ENCODE measurements around the gene DNAJC4. TPM values are rescaled to one million over a fixed set of nuclear protein-coding genes. Genes with fewer than 3 reads are reported as not detected.
A peak's percentile ranks its signal among the peaks of the same experiment; 100 is the strongest.

The DNAJC4 gene
- total and polyA plus RNA-seq, 5 donors: 46.3 to 95.7 (median 51.8) TPM

GRCh38 chr11:64269540-64270220 is 39.3 kb downstream of the DNAJC4 start:
- WGBS: under 1% methylated on average over 58 of the region's 58 CpGs
- Histone ChIP-seq H3K27ac (ENCODE audit: low read length) (peak overlapping the region; percentile 99), H3K4me3 (ENCODE audit: low read length) (peak overlapping the region; percentile 69), H3K27me3 (ENCODE audit: control insufficient read depth, insufficient read depth) (no peaks in the 10 kb centered on the region), H3K4me1 (ENCODE audit: control insufficient read depth, insufficient read depth, low read length) (no peaks in the 10 kb centered on the region), H3K9me3 (ENCODE audit: control insufficient read depth, low read length) (no peaks in the 10 kb centered on the region)
- intact Hi-C loops (cut with DNase I): no loop called here
- DNase-seq: peak; percentile 97 to 99 (median 99)
- peak; percentile 87 to 92 for ATAC-seq

- Histone ChIP-seq H3K4me3 (ENCODE audit: low read length) (no peak overlapping the region), H3K27me3 (ENCODE audit: control insufficient read depth, insufficient read depth) (no peaks in the 10 kb centered on the region), H3K9me3 (ENCODE audit: control insufficient read depth, low read length) (no peaks in the 10 kb centered on the region), H3K27ac (ENCODE audit: low read length) (no peak overlapping the region), H3K4me1 (ENCODE audit: control insufficient read depth, insufficient read depth, low read length) (no peaks in the 10 kb centered on the region)
- peak in 1 of 3 donors; percentile 39 for DNase-seq
- WGBS: 89% methylated on average over 15 of the region's 15 CpGs
- intact Hi-C loops (cut with DNase I): no loop called here
- ATAC-seq: no peak
Observed at GRCh38 chr11:64275031-64275800, 44.9 kb downstream of the DNAJC4 start.

- DNase-seq: no peak
- WGBS: 89% methylated on average over 2 of the region's 2 CpGs
- H3K9me3 ChIP-seq (ENCODE audit: control insufficient read depth, low read length): no peaks in the 10 kb centered on the region
- no peak overlapping the region for H3K4me3 ChIP-seq (ENCODE audit: low read length)
- no peaks in the 10 kb centered on the region for H3K27me3 ChIP-seq (ENCODE audit: control insufficient read depth, insufficient read depth)
- H3K27ac ChIP-seq (ENCODE audit: low read length): no peak overlapping the region
- intact Hi-C loops (cut with DNase I): no loop called here
- no peak for ATAC-seq
- no peaks in the 10 kb centered on the region for H3K4me1 ChIP-seq (ENCODE audit: control insufficient read depth, insufficient read depth, low read length)
Observed at GRCh38 chr11:64275841-64276240, 45.5 kb downstream of the DNAJC4 start.

DNA sequence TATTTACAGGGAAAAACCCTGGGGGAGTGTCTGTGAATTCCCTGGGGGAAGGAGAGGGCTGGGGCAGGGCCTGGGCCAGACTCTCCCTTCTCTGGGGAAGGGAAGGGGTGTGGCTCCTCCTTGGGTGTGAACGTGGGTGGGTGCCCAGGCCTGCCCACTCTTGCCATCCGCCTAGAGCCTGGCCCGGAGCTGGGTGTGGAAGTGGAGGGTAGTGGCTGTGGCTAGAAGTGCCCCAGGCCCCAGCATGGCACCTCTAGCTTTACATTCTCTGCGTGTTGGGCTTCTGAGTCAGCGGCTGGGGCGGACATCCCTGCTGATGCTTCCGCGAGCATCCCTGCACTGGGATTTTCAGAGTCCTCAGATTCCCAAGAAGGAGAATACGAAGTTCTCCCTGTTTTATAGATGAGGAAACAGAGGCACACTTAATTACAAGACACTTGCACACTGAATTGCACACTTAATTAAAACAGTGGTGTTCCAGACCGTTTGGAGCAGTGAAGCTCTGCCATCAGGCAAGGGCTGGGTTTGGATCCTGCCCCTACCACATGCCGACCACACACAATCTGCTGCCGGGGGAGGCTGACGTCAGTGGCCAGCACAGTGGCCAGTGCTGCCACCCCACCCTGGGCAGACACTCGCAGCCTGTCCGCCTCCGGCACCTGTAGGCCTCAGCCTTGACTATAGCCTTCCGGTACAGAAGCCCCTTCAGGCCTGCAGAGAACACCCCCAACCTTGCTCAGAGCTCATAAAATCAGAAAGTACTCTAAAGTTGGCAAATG is 46.5 kb downstream of the DNAJC4 start:
- ATAC-seq (peak; percentile 15 to 29), DNase-seq (peak in 2 of 3 donors; percentile 52 to 59)
- Histone ChIP-seq H3K27ac (ENCODE audit: low read length) (no peak overlapping the region), H3K4me1 (ENCODE audit: control insufficient read depth, insufficient read depth, low read length) (peaks cover under 1% of the 10 kb centered on the region), H3K27me3 (ENCODE audit: control insufficient read depth, insufficient read depth) (no peaks in the 10 kb centered on the region), H3K4me3 (ENCODE audit: low read length) (no peak overlapping the region), H3K9me3 (ENCODE audit: control insufficient read depth, low read length) (no peaks in the 10 kb centered on the region)
- 77% methylated on average over 17 of the region's 17 CpGs for whole genome bisulfite sequencing
- intact Hi-C loops (cut with DNase I): no loop called here

DNA sequence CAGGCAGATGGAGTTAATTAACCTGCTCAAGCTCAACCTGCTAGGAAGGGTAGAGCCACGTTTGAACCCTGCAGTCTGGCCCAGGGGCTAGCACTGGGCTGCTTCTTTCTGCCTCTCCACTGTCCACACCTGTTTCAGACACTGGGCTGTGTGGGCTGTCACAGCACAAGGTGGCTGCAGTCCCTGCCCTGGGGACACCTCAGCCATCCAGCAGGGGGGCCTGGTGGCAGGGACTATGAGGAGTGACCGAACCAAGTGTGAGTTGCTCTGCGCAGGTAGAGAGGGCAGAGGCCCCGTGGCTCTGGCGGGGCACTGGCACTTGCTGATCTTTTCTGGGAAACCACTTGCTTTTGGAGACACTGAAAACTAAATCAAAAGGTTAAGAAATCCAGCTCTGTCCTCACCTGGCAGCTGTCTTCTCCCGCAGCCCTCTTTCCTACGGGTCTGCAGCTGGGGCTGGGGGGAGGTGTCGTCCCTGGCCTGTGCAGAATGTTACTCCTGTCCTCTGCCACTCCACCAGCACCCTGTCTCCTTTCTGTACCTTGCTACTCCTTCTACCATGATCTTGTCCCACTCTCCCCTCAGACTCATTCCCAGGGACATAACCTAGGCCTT is 48.3 kb downstream of the DNAJC4 start:
- DNase-seq (peak in 1 of 3 donors; percentile 36), ATAC-seq (no peak)
- Histone ChIP-seq H3K4me1 (ENCODE audit: control insufficient read depth, insufficient read depth, low read length) (peaks cover 3% of the 10 kb centered on the region), H3K4me3 (ENCODE audit: low read length) (no peak overlapping the region), H3K27me3 (ENCODE audit: control insufficient read depth, insufficient read depth) (no peaks in the 10 kb centered on the region), H3K9me3 (ENCODE audit: control insufficient read depth, low read length) (no peaks in the 10 kb centered on the region), H3K27ac (ENCODE audit: low read length) (no peak overlapping the region)
- intact Hi-C loops (cut with DNase I): no loop called here
- 80% methylated on average over 8 of the region's 8 CpGs for WGBS

- no peak overlapping the region for H3K27ac ChIP-seq (ENCODE audit: low read length)
- H3K4me3 ChIP-seq (ENCODE audit: low read length): no peak overlapping the region
- intact Hi-C loops (cut with DNase I): no loop called here
- 95% methylated on average over 22 of the region's 22 CpGs for WGBS
- ATAC-seq: no peak
- H3K4me1 ChIP-seq (ENCODE audit: control insufficient read depth, insufficient read depth, low read length): peaks cover 7% of the 10 kb centered on the region
- H3K27me3 ChIP-seq (ENCODE audit: control insufficient read depth, insufficient read depth): no peaks in the 10 kb centered on the region
- H3K9me3 ChIP-seq (ENCODE audit: control insufficient read depth, low read length): no peaks in the 10 kb centered on the region
- peak in 1 of 3 donors; percentile 33 for DNase-seq
Observed at GRCh38 chr11:64281957-64282770, 51.8 kb downstream of the DNAJC4 start.

DNA sequence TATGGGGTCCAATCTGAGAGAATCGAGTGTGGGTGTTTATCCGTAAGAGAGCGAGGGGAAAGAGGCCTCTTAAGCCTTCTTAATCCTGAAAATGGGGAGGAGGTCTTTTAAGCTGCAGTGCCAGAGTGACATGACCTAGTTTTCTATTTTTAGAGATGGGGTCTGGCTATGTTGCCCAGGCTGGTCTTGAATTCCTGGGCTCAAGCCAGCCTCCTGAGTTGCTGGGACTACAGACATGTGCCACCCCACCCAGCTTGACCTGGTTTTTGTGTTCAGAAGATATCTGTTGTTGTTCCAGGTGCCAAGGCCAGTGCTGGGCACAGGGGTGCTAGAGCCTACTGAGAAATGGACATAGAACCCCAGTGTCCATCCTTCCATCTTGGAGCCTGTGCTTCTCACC is 52.7 kb downstream of the DNAJC4 start:
- peaks cover 7% of the 10 kb centered on the region for H3K4me1 ChIP-seq (ENCODE audit: control insufficient read depth, insufficient read depth, low read length)
- H3K4me3 ChIP-seq (ENCODE audit: low read length): no peak overlapping the region
- no peaks in the 10 kb centered on the region for H3K9me3 ChIP-seq (ENCODE audit: control insufficient read depth, low read length)
- DNase-seq (peak in 1 of 3 donors; percentile 38), ATAC-seq (no peak)
- 96% methylated on average over 3 of the region's 3 CpGs for WGBS
- intact Hi-C loops (cut with DNase I): no loop called here
- no peaks in the 10 kb centered on the region for H3K27me3 ChIP-seq (ENCODE audit: control insufficient read depth, insufficient read depth)
- no peak overlapping the region for H3K27ac ChIP-seq (ENCODE audit: low read length)

Other genes starting within 250 kb of the DNAJC4 start
- 10 to 100 TPM; 44.9 to 55.8 (median 51.2) TPM for gene OTUB1, start 244.1 kb upstream of the DNAJC4 start, total RNA-seq
- 62.4 TPM for gene OTUB1, start 244.1 kb upstream of the DNAJC4 start, polyA plus RNA-seq
- 1 to 10 TPM in 3 of 4 donors, under 1 TPM in 1; 0.92 to 2.0 (median 1.6) TPM for gene FLRT1, start 194.6 kb upstream of the DNAJC4 start, total RNA-seq
- gene FLRT1, start 194.6 kb upstream of the DNAJC4 start, polyA plus RNA-seq: 1.5 TPM
- 10 to 100 TPM; 40.4 to 62.2 (median 52.6) TPM for gene MACROD1, start 64.4 kb upstream of the DNAJC4 start, total RNA-seq
- gene MACROD1, start 64.4 kb upstream of the DNAJC4 start, polyA plus RNA-seq: 63.8 TPM
- gene STIP1, start 44.4 kb upstream of the DNAJC4 start, total RNA-seq: 100 to 1,000 TPM in 2 of 4 donors, 10 to 100 TPM in 2; 93.0 to 170 (median 122) TPM
- gene STIP1, start 44.4 kb upstream of the DNAJC4 start, polyA plus RNA-seq: 99.7 TPM
- 10 to 100 TPM in 3 of 4 donors, 1 to 10 TPM in 1; 5.9 to 17.5 (median 12.3) TPM for gene FERMT3, start 23.8 kb upstream of the DNAJC4 start, total RNA-seq
- 5.2 TPM for gene FERMT3, start 23.8 kb upstream of the DNAJC4 start, polyA plus RNA-seq
- gene TRPT1, start 4.4 kb upstream of the DNAJC4 start, total RNA-seq: 10 to 100 TPM; 55.3 to 78.1 (median 67.4) TPM
- gene TRPT1, start 4.4 kb upstream of the DNAJC4 start, polyA plus RNA-seq: 95.4 TPM
- gene NUDT22, start 4.3 kb upstream of the DNAJC4 start, total RNA-seq: 10 to 100 TPM; 71.7 to 82.1 (median 78.1) TPM
- 65.7 TPM for gene NUDT22, start 4.3 kb upstream of the DNAJC4 start, polyA plus RNA-seq
- 100 to 1,000 TPM; 290 to 377 (median 344) TPM for gene VEGFB, start 4.0 kb downstream of the DNAJC4 start, total RNA-seq
- 340 TPM for gene VEGFB, start 4.0 kb downstream of the DNAJC4 start, polyA plus RNA-seq
- gene FKBP2, start 10.5 kb downstream of the DNAJC4 start, total RNA-seq: 10 to 100 TPM; 33.5 to 70.3 (median 64.4) TPM
- 173 TPM for gene FKBP2, start 10.5 kb downstream of the DNAJC4 start, polyA plus RNA-seq
- 100 to 1,000 TPM in 2 of 4 donors, 10 to 100 TPM in 2; 75.3 to 146 (median 105) TPM for gene PPP1R14B, start 16.4 kb downstream of the DNAJC4 start, total RNA-seq
- gene PPP1R14B, start 16.4 kb downstream of the DNAJC4 start, polyA plus RNA-seq: 99.9 TPM
- 10 to 100 TPM; 10.9 to 14.2 (median 13.7) TPM for gene PLCB3, start 21.0 kb downstream of the DNAJC4 start, total RNA-seq
- gene PLCB3, start 21.0 kb downstream of the DNAJC4 start, polyA plus RNA-seq: 7.9 TPM
- gene BAD, start 54.1 kb downstream of the DNAJC4 start, total RNA-seq: 100 to 1,000 TPM in 3 of 4 donors, 10 to 100 TPM in 1; 87.5 to 135 (median 111) TPM
- gene BAD, start 54.1 kb downstream of the DNAJC4 start, polyA plus RNA-seq: 164 TPM
- gene GPR137, start 55.3 kb downstream of the DNAJC4 start, total RNA-seq: 10 to 100 TPM; 31.3 to 41.7 (median 38.5) TPM
- gene GPR137, start 55.3 kb downstream of the DNAJC4 start, polyA plus RNA-seq: 35.2 TPM
- not detected for gene KCNK4, start 60.8 kb downstream of the DNAJC4 start, total RNA-seq
- 0.05 TPM for gene KCNK4, start 60.8 kb downstream of the DNAJC4 start, polyA plus RNA-seq
- not detected for gene CATSPERZ, start 69.8 kb downstream of the DNAJC4 start, total RNA-seq
- 0.14 TPM for gene CATSPERZ, start 69.8 kb downstream of the DNAJC4 start, polyA plus RNA-seq
- 100 to 1,000 TPM; 132 to 171 (median 141) TPM for gene ESRRA, start 75.0 kb downstream of the DNAJC4 start, total RNA-seq
- gene ESRRA, start 75.0 kb downstream of the DNAJC4 start, polyA plus RNA-seq: 199 TPM
- gene TRMT112, start 87.0 kb downstream of the DNAJC4 start, total RNA-seq: 100 to 1,000 TPM in 3 of 4 donors, 10 to 100 TPM in 1; 91.7 to 103 (median 102) TPM
- gene TRMT112, start 87.0 kb downstream of the DNAJC4 start, polyA plus RNA-seq: 144 TPM
- gene PRDX5, start 87.6 kb downstream of the DNAJC4 start, total RNA-seq: 100 to 1,000 TPM; 258 to 356 (median 315) TPM
- 683 TPM for gene PRDX5, start 87.6 kb downstream of the DNAJC4 start, polyA plus RNA-seq
- gene CCDC88B, start 109.7 kb downstream of the DNAJC4 start, total RNA-seq: 10 to 100 TPM in 3 of 4 donors, 1 to 10 TPM in 1; 5.9 to 14.4 (median 11.6) TPM
- 25.1 TPM for gene CCDC88B, start 109.7 kb downstream of the DNAJC4 start, polyA plus RNA-seq
- gene RPS6KA4, start 128.6 kb downstream of the DNAJC4 start, total RNA-seq: 10 to 100 TPM; 17.0 to 17.6 (median 17.1) TPM
- gene RPS6KA4, start 128.6 kb downstream of the DNAJC4 start, polyA plus RNA-seq: 12.8 TPM

Measured in right cardiac atrium (tissue), 5 donors.